IPS DF 4.7 (cell line): ENCODE results near the gene DOLK.
"Not testable (repeated sequence)": the region's sequence is repeated elsewhere in the genome, so short reads cannot be mapped to it uniquely, and the experiment has no call there.

ENCODE experiments used
- DNase-seq: peaks from one replicate; pipeline ENCODE4 v3.0.0-alpha.2; 2013; ENCODE audit warnings: low spot score; ENCODE audit errors: extremely low read depth

The DOLK gene

DNA sequence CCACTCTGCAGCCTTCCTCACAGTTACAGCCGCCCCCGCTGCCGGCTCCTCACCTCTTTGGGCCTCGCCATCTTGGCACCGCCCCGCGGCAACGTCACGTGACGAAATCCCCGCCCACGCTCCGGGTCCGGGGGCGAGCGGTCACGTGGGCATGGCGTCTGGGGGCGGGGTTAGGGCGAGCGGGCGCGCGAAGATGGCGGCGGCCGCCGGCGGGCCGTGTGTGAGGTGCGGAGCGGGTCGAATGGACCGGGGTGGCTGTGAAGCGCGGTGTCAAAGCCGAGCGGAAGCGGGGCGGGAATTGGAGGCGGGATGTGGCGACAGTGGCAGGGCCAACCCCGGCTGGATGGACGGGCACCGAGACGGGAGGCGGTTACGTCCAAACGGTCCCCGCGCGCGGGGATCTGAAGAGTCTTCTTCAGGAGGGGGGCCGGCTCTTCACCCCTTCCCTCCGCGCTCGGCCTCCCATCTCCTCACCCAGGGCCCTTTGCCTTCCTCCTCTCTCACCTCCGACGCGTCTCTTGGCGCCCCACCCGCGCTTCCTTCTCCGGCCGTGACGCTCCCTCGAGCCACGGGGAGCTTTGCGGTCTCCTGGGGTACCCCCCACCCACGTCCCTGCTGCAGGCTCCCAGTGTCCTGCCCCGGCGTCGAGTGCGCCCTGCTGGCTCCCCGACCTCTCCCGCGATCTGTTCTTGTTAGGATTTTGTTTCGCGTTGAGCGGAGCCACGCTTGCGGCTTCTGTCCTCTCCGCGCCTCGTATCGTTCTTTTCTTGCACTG, at the start of gene DOLK, which contains the start of gene NUP188:
Gene DOLK (minus strand): TSS at position 77 of the 775 bp plus-strand sequence. CDS start 300 bp downstream, outside the sequence.
Gene NUP188 (plus strand): TSS at position 173 of the 775 bp plus-strand sequence. CDS start 21 bp downstream, at position 194.
- peak; percentile 30 for DNase-seq

DNA sequence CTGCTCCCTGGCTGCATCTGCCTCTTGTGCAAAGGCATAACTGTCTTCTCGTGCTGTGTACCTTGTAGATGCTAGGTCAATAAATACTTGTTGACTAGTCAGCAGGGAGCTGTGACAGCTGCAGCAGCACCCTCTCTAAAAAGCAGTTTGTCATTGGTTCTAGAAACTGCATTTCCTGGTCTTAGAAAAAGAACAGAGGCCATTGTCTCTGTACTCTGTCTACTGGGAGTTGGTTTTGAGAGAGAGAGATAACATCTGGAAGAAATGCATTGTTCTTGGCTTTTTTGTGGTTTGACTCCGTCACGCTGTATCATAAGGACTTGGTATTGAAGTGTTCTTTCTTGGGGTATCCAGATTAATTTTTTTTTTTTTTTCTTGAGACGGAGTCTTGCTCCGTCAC, 48.4 kb upstream of the DOLK start:
- DNase-seq: no peak

DNA sequence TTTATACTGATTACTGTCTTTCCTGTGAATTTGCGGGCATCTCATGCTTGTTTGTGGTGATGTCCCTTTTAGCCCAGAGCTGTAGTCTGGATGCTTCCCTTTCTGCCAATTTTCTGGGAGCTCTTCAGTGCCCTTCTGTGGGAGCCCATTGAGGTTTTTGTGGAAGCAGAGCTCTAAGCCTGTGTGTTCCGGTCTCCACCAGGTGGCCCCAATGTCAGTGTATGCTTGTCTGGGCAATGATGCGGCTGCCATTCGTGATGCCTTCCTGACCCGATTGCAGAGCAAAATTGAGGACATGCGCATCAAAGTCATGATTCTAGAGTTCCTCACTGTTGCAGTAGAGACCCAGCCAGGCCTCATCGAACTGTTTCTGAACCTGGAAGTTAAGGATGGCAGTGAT, 45.6 kb upstream of the DOLK start:
- no peak for DNase-seq

DNA sequence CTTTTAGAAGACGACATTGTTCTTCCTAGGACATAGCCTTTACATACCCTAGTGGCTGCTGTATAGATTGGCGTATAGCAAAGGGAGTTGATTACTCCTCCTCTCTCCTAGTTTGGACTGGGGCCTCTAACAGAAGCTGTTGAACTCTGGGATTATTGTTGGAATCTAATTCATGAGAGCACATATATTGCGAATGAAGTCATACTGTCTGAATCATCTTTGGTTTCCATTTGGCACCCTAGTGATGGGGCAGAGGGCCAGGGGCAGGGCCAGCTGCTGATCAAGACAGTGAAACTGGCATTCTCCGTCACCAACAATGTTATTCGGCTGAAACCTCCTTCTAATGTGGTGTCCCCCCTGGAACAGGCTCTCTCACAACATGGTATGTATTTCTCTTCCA, 40.4 kb upstream of the DOLK start:
- DNase-seq: no peak

DNA sequence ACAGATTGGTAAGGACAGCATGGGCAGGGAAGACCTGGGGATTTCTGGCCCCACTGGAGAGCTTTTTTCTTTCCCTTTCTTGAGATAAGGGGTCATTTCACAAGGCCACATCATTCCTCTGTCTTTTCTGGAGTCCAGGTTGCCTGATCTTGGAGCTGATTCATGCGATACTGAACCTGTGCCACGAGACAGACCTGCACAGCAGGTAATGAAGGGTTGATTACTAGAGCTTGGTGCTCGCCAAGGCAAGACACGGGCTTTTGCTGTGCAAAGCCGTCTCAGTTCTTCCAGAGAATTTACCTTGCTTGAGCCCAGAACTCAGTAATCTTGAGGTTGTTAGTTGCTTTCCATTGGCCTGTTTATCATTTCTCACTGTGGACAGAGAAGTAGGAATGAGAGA, 39.3 kb upstream of the DOLK start:
- DNase-seq: no peak

DNA sequence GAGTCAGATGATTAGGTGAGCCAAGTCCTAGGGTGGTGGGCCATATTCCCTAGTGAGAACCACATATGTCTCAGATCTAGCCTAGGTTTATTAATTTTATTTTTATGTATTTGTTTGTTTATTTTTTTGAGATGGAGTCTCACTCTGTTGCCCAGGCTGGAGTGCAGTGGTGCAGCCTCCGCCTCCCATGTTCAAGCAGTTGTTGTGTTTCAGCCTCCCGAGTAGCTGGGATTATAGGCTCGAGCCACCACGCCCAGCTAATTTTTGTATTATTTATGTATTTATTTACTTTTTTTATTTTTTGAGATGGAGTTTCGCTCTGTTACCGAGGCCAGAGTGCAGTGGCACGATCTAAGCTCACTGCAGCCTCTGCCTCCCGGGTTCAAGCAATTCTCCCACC, 36.1 kb upstream of the DOLK start:
- DNase-seq: no peak

DNA sequence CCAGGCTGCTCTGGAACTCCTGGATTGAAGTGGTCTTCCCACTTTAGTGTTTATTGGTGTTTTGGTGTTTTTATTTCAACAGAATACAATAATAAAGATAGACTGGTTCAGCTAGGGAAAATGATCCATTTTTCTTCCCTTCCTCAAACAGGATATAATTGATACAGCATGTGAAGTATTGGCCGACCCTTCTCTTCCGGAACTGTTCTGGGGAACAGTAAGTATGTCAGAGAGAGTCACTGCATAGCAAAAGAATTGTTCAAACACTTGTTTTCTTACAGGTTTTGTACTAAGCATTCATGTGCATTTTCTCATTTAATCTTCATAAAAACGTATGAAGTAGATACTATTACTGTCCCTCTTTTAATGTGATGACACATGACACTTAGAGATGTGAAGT, 31.7 kb upstream of the DOLK start:
- DNase-seq: no peak

DNA sequence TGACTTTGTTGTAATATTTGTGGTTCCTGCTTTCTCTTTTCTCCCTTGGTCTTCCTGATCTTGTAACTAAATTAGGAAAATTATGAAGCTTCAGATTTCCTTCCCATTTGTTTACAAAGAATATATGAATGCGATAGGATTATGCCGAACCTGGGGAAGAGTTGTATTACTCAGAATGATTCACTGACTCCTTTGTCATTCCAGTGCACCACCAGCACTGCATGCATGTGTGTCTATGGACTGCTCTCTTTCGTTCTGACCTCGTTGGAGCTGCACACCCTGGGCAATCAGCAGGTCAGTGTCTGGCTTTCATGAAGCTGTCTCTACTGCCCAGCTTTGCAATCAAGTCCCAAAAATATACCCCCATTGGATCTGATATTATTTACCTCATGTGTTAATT, 25.6 kb upstream of the DOLK start:
- no peak for DNase-seq

DNA sequence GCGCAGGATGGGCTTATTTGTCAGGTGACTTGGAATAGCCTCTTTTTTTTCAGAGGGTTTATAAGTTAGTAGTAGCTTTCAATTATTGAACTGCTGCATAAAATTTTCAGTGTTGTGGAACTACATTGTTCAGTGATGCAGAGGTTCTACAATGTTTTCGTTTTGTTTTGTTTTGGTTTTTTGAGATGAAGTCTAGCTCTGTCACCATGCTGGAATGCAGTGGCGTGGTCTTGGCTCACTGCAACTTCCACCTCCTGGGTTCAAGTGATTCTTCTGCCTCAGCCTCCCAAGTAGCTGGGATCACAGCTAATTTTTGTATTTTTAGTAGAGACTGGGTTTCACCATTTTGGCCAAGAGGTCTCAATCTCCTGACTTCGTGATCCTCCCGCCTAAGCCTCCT, 22.1 kb upstream of the DOLK start:
- no peak for DNase-seq

DNA sequence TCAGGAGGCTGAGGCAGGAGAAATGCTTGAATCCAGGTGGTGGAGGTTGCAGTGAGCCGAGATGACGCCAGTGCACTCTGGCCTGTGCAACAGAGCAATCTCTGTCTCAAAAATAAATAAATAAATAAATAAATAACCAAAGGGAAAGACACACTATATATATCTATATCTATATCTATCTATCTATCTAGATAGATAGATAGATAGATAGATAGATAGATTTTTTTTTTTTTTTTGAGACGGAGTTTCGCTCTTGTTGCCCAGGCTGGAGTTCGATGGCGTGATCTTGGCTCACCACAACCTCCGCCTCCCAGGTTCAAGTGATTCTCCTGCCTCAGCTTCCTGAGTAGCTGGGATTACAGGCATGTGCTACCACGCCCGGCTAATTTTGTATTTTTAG, 14.0 kb upstream of the DOLK start:
- DNase-seq: not testable (repeated sequence)

DNA sequence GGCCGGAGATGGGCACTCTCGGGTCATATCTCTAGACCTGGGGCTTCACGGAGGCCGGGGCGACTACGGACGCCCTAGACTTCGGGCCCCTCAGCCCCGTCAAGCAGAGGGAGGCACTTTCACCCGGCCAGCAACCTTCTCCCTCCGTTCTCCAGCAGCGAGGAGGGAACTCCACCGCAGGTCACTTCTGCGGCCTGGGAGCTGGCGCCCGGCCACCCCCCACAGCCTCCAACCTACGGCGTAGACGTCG, 201 bp downstream of the DOLK start:
- DNase-seq: no peak

DNA sequence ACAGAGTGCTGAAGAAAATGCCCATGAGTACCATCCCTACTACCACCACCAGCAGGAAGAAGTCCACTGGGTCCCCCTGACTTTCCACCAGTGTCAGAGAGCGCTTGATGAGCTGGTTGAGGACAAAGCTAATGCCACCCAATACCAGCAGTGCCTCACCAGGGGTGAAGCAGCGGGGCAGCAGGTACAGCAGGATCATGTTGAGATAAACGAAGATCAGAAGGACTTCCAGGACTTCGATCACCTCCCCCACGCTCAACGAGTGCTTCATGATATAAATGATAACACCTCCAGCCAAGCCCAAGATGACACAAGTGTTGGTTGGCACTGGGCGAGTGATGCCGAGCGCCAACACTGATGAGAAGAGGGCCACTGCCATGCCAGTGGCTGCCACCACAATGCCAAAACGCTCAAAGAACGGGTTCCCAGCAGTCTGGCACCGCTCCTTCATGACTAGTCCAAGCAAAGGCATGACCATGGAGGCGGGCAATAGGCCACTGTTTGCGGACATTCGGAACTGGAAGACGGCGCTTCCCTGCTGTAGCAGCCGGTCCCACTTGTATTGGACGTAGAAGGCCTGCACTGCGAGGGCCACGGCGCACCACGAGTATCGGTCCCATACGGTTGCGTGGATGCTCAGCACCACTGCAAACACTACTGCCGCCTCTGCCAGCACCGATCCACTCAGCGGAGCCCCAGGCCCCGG, 679 bp downstream of the DOLK start:
- no peak for DNase-seq

DNA sequence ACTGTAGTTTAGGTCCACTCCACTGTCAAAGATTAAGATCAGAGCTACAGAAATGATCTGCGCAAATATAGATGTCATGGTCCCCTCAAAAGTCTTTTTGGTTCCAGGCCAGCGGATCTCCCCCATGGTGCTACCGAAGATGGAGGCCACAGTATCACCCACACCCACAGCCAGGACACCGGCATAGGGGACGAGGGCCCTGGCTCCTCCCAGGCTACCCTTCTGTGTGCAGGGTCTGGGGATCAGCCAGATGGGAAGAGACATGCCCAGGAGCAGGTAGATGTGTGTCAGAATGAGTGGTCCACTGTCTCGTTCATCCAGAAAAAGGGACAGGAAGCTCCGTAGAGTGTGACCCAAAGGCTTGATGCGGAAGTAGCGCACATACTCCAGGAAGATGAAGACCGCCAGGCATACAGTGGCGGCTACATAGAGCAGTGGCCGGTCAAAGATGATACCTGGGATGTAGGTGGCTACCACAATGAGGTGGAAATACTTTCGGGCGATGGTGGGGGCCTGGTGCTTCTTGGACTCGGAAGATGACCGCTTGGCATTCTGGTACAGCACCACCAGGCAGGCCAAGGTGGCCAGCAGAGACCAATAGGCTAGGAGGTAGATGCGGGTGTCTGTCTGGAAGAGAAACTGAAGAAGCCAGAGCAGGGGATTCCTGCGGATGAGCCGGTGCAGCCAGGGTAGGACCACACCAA, 1.5 kb downstream of the DOLK start:
- DNase-seq: no peak

DNA sequence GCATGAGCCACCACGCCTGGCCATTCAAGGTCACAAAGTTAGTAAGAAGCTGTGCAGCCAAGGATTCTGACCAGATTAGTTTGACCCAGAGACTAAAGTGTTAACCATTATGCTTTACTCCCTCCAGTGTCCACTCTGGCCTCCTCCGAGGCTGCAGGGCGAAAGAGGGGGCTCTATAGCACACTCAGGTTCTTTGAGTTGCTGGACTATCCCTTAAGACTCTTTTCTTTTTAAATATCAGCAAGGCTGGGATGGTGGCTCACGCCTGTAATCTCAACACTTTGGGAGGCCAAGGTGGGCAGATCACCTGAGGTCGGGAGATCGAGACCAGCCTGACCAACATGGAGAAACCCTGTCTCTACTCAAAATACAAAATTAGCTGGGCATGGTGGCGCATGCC, 2.4 kb downstream of the DOLK start:
- DNase-seq: not testable (repeated sequence)

DNA sequence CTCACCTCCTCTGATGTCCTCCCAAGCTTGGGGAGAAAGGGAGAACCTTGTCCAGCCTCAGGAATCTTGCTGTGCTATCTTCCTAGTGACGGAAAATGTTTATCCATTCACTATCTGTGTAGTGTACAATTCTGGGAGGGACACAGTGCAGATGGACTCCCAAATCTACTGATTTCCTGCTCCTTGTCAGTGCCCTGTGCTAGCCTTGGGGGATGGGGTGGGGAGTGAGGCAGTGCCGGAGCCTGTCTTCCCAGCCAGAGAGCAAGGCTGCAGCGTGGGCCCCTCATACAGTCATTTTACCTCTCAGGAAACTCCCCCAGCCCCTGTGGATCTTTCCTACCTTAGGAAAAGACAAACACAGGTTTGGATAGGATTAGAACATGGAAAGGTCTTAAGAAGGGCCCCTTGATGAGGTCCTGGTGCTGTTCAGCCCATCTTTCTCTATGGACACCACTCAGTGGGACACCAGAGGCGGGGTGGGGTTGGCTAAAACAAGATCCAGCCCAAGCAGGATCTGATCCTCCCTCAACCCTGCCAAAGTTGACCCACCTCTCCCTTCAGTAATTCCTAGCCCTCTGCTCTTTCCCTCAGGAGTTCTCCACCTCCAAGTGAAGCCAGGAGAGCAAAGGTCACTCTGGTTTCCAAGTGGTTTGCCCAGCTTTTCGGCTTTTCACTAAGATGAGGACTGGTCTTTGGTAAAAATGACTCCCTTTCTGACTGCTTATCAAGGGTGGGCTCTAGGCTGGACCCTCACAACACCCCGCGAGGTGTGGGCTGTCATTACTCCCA, 3.4 kb downstream of the DOLK start:
- no peak for DNase-seq

DNA sequence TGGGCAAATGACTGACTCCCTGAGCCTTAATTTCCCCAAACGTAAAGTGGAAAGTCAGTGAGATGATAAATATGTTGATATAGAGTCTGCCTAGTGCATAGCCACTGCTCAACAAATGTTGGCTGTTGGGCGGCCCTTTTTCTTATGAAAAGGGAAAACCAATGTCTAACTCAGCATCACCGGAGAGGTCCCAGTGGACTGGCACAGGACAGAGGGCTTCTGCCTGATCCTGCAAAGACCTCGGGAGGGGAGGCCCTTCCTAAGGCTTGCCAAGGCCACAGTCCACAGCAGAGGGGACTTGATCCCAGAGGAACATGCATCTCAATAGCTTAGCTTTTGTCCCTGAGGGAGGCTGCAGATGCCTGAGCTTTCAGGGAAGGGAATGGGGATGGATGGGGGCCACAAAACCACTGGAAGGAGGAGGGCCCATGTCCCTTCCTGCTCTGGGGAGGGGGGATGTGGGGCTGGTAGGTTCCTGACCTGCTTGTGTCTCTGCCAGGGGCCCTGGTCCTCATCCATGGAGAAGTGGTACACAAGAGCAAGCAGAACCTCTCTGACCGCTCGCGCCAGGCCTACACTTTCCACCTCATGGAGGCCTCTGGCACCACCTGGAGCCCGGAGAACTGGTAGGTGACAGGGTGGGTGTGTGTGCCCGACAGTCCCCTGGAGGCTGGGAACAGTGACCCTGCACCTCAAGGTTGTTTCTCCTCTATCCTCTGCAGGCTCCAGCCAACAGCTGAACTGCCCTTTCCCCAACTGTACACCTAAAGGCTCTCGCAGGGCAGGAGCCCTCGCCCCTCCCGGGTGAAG, 6.3 kb downstream of the DOLK start:
- no peak for DNase-seq

DNA sequence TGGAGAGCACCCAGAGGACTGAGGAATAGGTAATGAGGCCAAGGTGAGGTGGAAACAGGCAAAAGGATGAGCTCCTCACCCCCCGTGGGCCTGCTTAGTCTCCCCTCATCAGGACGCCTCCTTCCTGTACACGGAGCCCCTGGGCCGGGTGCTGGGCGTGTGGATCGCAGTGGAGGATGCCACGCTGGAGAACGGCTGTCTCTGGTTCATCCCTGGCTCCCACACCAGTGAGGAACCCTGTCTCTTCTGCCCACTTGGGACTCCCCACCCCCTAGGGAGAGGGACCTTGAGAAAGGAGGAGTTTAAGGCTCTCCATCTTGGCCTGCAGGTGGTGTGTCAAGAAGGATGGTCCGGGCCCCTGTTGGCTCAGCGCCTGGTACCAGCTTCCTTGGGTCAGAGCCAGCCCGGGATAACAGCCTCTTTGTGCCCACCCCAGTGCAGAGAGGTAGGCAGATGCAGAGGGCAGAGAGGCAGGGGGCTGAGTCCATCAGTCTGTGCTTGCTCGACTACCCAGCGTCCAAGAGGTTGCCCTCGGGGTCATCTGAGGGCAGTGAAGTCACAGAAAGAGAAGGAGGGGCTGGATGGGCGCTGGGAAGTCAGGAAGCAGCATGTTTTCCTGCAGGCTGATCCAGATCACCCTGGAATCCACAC, 7.0 kb downstream of the DOLK start:
- DNase-seq: no peak

DNA sequence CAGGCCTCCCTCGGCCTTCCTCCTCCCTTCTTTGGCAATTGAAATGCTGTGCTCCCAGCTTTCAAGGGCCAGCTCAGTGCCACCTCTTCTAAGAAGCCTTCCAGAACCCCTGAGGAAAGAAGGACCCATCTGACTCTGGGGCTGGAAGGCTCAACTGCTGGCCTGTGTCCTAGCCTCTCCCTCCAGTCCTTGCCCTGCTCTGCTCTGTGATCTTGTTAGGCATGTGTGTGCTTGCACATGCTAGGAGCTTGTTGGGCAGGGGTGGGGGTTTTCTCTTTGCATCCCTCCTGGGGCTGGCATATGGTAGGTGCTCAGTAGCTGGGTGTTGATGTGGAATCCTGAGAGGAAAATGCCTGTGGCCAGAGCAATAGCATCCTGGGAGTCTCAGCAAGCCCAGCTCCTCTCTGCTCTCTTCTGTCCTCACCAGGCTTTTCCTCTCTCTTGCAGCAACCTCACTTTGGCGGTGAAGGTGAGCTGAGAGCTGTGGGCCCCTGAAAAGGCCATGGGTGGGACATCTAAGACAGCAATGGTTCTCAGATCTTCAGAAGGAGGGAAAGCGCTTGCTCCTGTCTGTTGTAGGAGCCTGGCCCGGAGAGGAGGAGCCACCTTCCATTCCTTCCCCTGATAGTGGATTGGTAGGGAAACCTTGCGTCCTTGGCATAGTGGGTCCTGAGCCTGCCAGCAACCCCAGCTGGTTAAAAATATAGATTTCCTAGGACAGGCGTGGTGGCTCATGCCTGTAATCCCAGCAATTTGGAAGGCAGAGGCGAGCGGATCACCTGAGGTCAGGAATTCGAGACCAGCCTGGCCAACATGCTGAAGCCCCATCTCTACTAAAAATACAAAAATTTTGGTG, 9.9 kb downstream of the DOLK start:
- DNase-seq: no peak

DNA sequence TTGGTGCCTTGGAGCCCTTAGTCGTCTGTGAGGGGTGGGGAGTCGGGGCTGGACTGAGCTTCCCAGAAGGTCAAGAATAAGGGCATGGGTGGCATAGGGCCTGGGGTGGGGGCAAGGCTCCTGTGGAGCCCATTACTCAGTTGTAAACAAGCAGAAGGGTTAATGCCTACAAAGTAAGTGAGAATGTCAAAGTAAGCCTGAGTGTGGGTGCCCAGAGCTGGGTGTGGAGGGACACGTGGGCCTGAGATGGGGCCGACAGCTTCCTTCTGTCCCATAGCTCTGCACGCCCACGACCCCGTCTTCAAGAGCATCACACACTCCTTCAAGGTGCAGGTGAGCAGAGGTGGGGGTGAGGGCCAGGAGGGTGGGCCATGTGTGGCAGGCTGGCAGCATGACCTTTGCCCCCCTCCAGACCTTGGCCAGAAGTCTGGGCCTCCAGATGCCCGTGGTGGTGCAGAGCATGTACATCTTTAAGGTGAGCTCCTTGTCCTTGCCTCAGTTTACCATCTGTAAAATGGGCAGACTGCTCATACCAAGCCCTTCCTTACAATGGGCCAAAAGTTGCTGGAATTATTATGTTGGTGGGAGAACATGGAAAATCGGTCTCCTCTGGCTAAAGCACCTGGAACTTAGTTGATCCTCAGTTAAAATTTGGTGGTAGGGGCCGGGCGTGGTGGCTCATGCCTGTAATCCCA, 11.1 kb downstream of the DOLK start:
- DNase-seq: no peak
